BE2C (cell line): ENCODE results near the gene PLXDC2.

Experiments
- DNase-seq: peaks from one replicate; pipeline ENCODE4 v3.0.0-alpha.2; 2020
- H3K27me3 ChIP-seq: fragments of 250-450 bp; sonication (Bioruptor Pico); 2 replicates; pipeline ENCODE4 v1.5.1; 2020; ENCODE audit warnings: mild to moderate bottlenecking
- H3K36me3 ChIP-seq: fragments of 250-450 bp; sonication (Bioruptor Pico); 2 replicates; pipeline ENCODE4 v1.5.1; 2020; ENCODE audit warnings: mild to moderate bottlenecking
- H3K4me1 ChIP-seq: fragments of 250-450 bp; sonication (Bioruptor Pico); 2 replicates; pipeline ENCODE4 v1.5.1; 2020
- H3K4me3 ChIP-seq: 2 replicates; pipeline ENCODE4 v1.5.1; 2011; ENCODE audit warnings: low read depth, low read length
- H3K9me3 ChIP-seq: fragments of 250-450 bp; sonication (Bioruptor Pico); 2 replicates; pipeline ENCODE4 v1.5.1; 2020
- TF ChIP-seq, protein P1 (sequence below): IDR thresholded peaks from 2 replicates; pipeline ENCODE4 v1.5.1; 2012; ENCODE audit warnings: mild to moderate bottlenecking, low read depth, low read length

PLXDC2 gene

DNA sequence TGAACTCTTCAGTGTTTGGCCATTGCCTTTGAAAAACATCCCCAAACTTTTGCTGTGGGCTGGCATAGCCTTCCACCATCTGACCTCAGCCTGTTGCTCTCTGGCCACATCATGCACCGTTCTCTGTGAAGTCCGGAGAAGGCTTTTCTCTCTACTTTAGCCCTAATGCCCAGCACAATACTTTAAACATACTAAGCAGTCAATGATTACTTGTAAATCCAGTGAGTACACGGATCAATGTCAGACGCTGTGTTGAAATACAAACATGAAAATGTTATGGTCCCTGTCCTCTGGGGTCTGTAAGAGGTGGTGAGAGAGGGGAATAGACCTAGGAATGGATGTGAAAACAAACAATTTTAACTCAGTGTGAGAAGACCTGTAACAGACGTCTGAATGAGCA is 297.9 kb downstream of the PLXDC2 start:
- no peak overlapping the region for H3K4me3 ChIP-seq
- DNase-seq, result no peak
- H3K36me3 ChIP-seq, result no peaks in the 10 kb centered on the region
- no peaks in the 10 kb centered on the region for H3K4me1 ChIP-seq
- H3K27me3 ChIP-seq, result no peaks in the 10 kb centered on the region
- no peaks in the 10 kb centered on the region for H3K9me3 ChIP-seq
- TF ChIP-seq, protein P1, sequence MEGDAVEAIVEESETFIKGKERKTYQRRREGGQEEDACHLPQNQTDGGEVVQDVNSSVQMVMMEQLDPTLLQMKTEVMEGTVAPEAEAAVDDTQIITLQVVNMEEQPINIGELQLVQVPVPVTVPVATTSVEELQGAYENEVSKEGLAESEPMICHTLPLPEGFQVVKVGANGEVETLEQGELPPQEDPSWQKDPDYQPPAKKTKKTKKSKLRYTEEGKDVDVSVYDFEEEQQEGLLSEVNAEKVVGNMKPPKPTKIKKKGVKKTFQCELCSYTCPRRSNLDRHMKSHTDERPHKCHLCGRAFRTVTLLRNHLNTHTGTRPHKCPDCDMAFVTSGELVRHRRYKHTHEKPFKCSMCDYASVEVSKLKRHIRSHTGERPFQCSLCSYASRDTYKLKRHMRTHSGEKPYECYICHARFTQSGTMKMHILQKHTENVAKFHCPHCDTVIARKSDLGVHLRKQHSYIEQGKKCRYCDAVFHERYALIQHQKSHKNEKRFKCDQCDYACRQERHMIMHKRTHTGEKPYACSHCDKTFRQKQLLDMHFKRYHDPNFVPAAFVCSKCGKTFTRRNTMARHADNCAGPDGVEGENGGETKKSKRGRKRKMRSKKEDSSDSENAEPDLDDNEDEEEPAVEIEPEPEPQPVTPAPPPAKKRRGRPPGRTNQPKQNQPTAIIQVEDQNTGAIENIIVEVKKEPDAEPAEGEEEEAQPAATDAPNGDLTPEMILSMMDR, result no peak

DNA sequence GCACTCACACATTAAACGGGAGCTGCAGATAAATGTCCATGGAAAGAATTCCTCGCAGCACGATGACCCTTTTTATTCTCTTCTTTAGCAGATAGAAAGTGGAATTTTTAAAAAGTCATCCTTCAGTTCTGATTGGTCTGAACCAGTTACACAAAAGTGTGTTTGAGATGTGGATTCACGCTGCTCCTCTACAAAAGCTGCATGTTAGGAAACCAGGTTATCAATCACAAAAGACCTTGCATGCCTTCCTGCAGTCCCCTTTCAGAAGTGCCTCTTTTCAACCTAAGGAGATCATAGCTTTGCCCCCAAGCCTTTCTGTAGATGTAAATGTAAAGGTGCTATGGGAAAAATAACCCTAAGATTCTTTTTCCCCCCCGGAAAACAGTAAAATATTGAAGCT is 299.7 kb downstream of the PLXDC2 start:
- H3K4me3 ChIP-seq, result no peak overlapping the region
- DNase-seq, result no peak
- H3K27me3 ChIP-seq, result no peaks in the 10 kb centered on the region
- H3K9me3 ChIP-seq, result no peaks in the 10 kb centered on the region
- no peaks in the 10 kb centered on the region for H3K4me1 ChIP-seq
- TF ChIP-seq, protein P1, result no peak
- H3K36me3 ChIP-seq, result no peaks in the 10 kb centered on the region

DNA sequence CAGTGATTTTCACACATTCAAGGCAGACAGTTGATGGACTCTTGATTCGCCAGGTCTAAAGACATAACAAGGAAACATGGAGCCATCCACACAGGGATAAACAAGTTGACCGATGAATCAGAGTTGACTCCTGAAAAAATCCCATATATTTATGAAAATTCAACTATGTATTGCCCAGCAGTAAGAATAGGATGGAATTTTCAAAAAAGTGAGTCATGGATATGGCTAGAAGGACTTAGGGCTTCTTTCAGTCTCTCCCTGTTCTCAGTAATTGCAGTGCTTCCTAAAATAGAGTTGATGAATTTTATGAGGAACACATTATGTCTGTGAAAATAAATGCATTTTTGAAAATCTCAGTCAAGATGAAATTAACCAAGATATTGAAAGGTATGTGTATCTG is 301.2 kb downstream of the PLXDC2 start:
- H3K36me3 ChIP-seq, result no peaks in the 10 kb centered on the region
- DNase-seq, result no peak
- TF ChIP-seq, protein P1, result no peak
- H3K4me3 ChIP-seq, result no peak overlapping the region
- H3K9me3 ChIP-seq, result no peaks in the 10 kb centered on the region
- no peaks in the 10 kb centered on the region for H3K27me3 ChIP-seq
- no peaks in the 10 kb centered on the region for H3K4me1 ChIP-seq

DNA sequence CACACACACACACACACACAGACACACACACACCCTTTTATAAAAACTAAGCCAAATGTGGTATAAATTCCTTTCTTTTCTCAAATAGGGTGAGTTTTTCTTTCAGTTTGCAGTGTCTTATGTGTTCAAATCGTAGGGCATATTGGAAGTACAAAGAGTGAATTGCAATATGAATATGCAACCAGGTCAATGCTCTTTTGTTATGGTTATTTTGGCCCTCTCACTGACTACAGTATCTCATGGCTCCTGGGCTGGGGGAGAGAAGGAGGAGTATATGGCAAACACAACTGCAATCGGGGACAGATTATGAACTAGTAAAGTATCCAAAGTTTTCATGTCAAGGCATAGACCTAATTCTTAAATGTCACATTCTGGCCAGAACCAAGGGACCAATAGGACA is 301.9 kb downstream of the PLXDC2 start:
- H3K36me3 ChIP-seq, result no peaks in the 10 kb centered on the region
- H3K9me3 ChIP-seq, result no peaks in the 10 kb centered on the region
- no peaks in the 10 kb centered on the region for H3K27me3 ChIP-seq
- no peak for DNase-seq
- H3K4me3 ChIP-seq, result no peak overlapping the region
- no peaks in the 10 kb centered on the region for H3K4me1 ChIP-seq
- TF ChIP-seq, protein P1, result no peak

DNA sequence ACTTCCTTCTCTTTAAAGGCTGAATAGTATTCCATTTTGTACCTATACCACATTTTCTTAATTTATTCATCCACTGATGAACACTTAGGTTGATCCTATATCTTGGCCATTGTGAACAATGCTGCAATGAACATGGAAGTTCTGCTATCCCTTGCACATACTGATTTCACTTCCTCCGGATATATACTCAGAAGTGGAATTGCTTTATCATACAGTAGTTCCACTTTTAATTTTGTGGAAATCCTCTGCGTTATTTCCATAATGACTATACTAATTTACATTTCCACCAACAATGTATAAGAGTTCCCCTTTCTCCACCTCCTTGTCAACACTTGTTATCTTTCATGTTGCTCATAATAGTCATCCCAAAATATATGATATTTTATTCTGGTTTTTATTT is 312.6 kb downstream of the PLXDC2 start:
- Histone ChIP-seq H3K27me3 (no peaks in the 10 kb centered on the region), H3K4me3 (no peak overlapping the region), H3K36me3 (no peaks in the 10 kb centered on the region), H3K9me3 (no peaks in the 10 kb centered on the region; the same call in 1 of the 2 replicates), H3K4me1 (no peaks in the 10 kb centered on the region)
- TF ChIP-seq, protein P1, result no peak
- DNase-seq, result no peak

- TF ChIP-seq, protein P1, result no peak
- DNase-seq, result no peak
- Histone ChIP-seq H3K9me3 (no peaks in the 10 kb centered on the region; the same call in 1 of the 2 replicates), H3K4me1 (no peaks in the 10 kb centered on the region), H3K4me3 (no peak overlapping the region), H3K36me3 (no peaks in the 10 kb centered on the region), H3K27me3 (no peaks in the 10 kb centered on the region)
Observed at GRCh38 chr10:20132816-20133215, 316.6 kb downstream of the PLXDC2 start.
